ENCODE results near the gene DNALI1.

Gene DNALI1

GRCh38 chr1:37599940-37600339, 43.2 kb downstream of the DNALI1 start:
- in situ Hi-C loops (cut with HindIII; ENCODE audit: low sequenced_read_pairs): loop anchor here (5.0 kb wide), 1 partner anchor 82 kb away; no protein-coding TSS in a partner anchor

GRCh38 chr1:37601441-37601840, 44.7 kb downstream of the DNALI1 start:
- in situ Hi-C loops (cut with HindIII; ENCODE audit: low sequenced_read_pairs): no loop called here

- in situ Hi-C loops (cut with HindIII; ENCODE audit: low sequenced_read_pairs): no loop called here
Observed at GRCh38 chr1:37602750-37603694, 46.3 kb downstream of the DNALI1 start.

GRCh38 chr1:37605061-37605650, 48.4 kb downstream of the DNALI1 start:
- in situ Hi-C loops (cut with HindIII; ENCODE audit: low sequenced_read_pairs): no loop called here

- in situ Hi-C loops (cut with HindIII; ENCODE audit: low sequenced_read_pairs): no loop called here
Observed at GRCh38 chr1:37605806-37606474, 49.2 kb downstream of the DNALI1 start.

GRCh38 chr1:37606481-37607263, 49.9 kb downstream of the DNALI1 start:
- in situ Hi-C loops (cut with HindIII; ENCODE audit: low sequenced_read_pairs): no loop called here

GRCh38 chr1:37609002-37609401, 52.3 kb downstream of the DNALI1 start:
- in situ Hi-C loops (cut with HindIII; ENCODE audit: low sequenced_read_pairs): no loop called here

GRCh38 chr1:37609994-37610393, 53.3 kb downstream of the DNALI1 start:
- in situ Hi-C loops (cut with HindIII; ENCODE audit: low sequenced_read_pairs): no loop called here

- in situ Hi-C loops (cut with HindIII; ENCODE audit: low sequenced_read_pairs): no loop called here
Observed at GRCh38 chr1:37612186-37612585, 55.4 kb downstream of the DNALI1 start.

- in situ Hi-C loops (cut with HindIII; ENCODE audit: low sequenced_read_pairs): no loop called here
Observed at GRCh38 chr1:37614105-37614504, 57.4 kb downstream of the DNALI1 start.

GRCh38 chr1:37616330-37616729, 59.6 kb downstream of the DNALI1 start:
- in situ Hi-C loops (cut with HindIII; ENCODE audit: low sequenced_read_pairs): no loop called here

Data from DLD1 (cell line).